IPS DF 19.7 (cell line): ENCODE data around the gene NUP54.
A peak's percentile ranks its signal among the peaks of the same experiment; 100 is the strongest.

Experiments used
- DNase-seq: peaks from one replicate; pipeline ENCODE4 v3.0.0-alpha.2; 2013; ENCODE audit warnings: low read depth, low spot score

The NUP54 gene

GRCh38 chr4:76144546-76144945 is 3.7 kb downstream of the NUP54 start:
- no peak for DNase-seq

- no peak for DNase-seq
These were observed 7.0 kb downstream of the NUP54 start for GRCh38 chr4:76141241-76141640.

- no peak for DNase-seq
These were observed 20.4 kb downstream of the NUP54 start for GRCh38 chr4:76127754-76128153.

- no peak for DNase-seq
These were observed 22.4 kb downstream of the NUP54 start for GRCh38 chr4:76125816-76126215.

- DNase-seq: no peak
These were observed 28.0 kb downstream of the NUP54 start for GRCh38 chr4:76120199-76120598.

- DNase-seq: no peak
These were observed 30.7 kb downstream of the NUP54 start for GRCh38 chr4:76117536-76117935.

GRCh38 chr4:76116821-76117220 is 31.4 kb downstream of the NUP54 start:
- DNase-seq: no peak

GRCh38 chr4:76108467-76109181 is 39.6 kb downstream of the NUP54 start:
- DNase-seq: no peak

- no peak for DNase-seq
These were observed 41.8 kb downstream of the NUP54 start for GRCh38 chr4:76106442-76106841.

GRCh38 chr4:76105652-76106051 is 42.5 kb downstream of the NUP54 start:
- DNase-seq: no peak

- no peak for DNase-seq
These were observed 52.1 kb downstream of the NUP54 start for GRCh38 chr4:76096076-76096475.

GRCh38 chr4:76095568-76095967 is 52.6 kb downstream of the NUP54 start:
- no peak for DNase-seq

- no peak for DNase-seq
These were observed 57.1 kb downstream of the NUP54 start for GRCh38 chr4:76091052-76091451.

GRCh38 chr4:76090241-76090691 is 57.9 kb downstream of the NUP54 start:
- DNase-seq: no peak

- no peak for DNase-seq
These were observed 59.5 kb downstream of the NUP54 start for GRCh38 chr4:76088719-76089118.

- peak; percentile 68 for DNase-seq
These were observed 61.0 kb downstream of the NUP54 start for GRCh38 chr4:76087007-76087769.

GRCh38 chr4:76084542-76084941 is 63.7 kb downstream of the NUP54 start:
- DNase-seq: no peak

- DNase-seq: no peak
These were observed 64.7 kb downstream of the NUP54 start for GRCh38 chr4:76083386-76083988.

- DNase-seq: no peak
These were observed 70.1 kb downstream of the NUP54 start for GRCh38 chr4:76078033-76078613.

GRCh38 chr4:76074993-76075600 is 73.1 kb downstream of the NUP54 start:
- DNase-seq: no peak

GRCh38 chr4:76074468-76074867 is 73.7 kb downstream of the NUP54 start, which contains the start of gene ART3:
Gene ART3, plus strand, starts transcription at chr4:76074709. Its CDS starts 1,181 bp downstream, at chr4:76075890.
- no peak for DNase-seq

GRCh38 chr4:76072760-76073159 is 75.4 kb downstream of the NUP54 start:
- DNase-seq: peak; percentile 64
